H9 (cell line): ENCODE data around the gene MIER1. TPM values are rescaled to one million over a fixed set of nuclear protein-coding genes. Genes with fewer than 3 reads are reported as not detected.

Experiments
- DNase-seq: peaks from one replicate; pipeline ENCODE4 v3.0.0-alpha.2; 2017
- H2AFZ ChIP-seq: one replicate; pipeline ENCODE4 v1.6.1; 2013; ENCODE audit warnings: mild to moderate bottlenecking, low read length, control low read depth, moderate library complexity
- H2AK5ac ChIP-seq: 2 replicates; pipeline ENCODE4 v1.6.1; 2013; ENCODE audit warnings: low read length, control low read depth, mixed read lengths; ENCODE audit not compliant: insufficient read length
- H2BK120ac ChIP-seq: one replicate; pipeline ENCODE4 v1.6.1; 2013; ENCODE audit warnings: low read depth, mild to moderate bottlenecking, low read length, control low read depth, inconsistent platforms; ENCODE audit not compliant: poor library complexity, severe bottlenecking
- H2BK12ac ChIP-seq: 2 replicates; pipeline ENCODE4 v1.6.1; 2013; ENCODE audit warnings: low read length, control low read depth, mixed read lengths, low read depth; ENCODE audit not compliant: insufficient read length
- H2BK15ac ChIP-seq: 2 replicates; pipeline ENCODE4 v1.6.1; 2013; ENCODE audit warnings: low read depth, low read length, control low read depth
- H2BK20ac ChIP-seq: one replicate; pipeline ENCODE4 v1.6.1; 2013; ENCODE audit warnings: low read depth, mild to moderate bottlenecking, low read length, control low read depth, inconsistent platforms; ENCODE audit not compliant: poor library complexity, severe bottlenecking
- H2BK5ac ChIP-seq: 2 replicates; pipeline ENCODE4 v1.6.1; 2013; ENCODE audit warnings: low read length, control low read depth, mixed read lengths; ENCODE audit not compliant: insufficient read length
- H3K14ac ChIP-seq: 2 replicates; pipeline ENCODE4 v1.6.1; 2013; ENCODE audit warnings: low read length, control low read depth; ENCODE audit not compliant: insufficient read depth
- H3K18ac ChIP-seq: 2 replicates; pipeline ENCODE4 v1.6.1; 2013; ENCODE audit warnings: low read depth, mild to moderate bottlenecking, mixed read lengths, low read length, control low read depth; ENCODE audit not compliant: insufficient read length
- H3K23ac ChIP-seq: 2 replicates; pipeline ENCODE4 v1.6.1; 2013; ENCODE audit warnings: low read length, control low read depth, mixed read lengths, low read depth; ENCODE audit not compliant: insufficient read length
- H3K23me2 ChIP-seq: 2 replicates; pipeline ENCODE4 v1.6.1; 2013; ENCODE audit warnings: low read depth, mild to moderate bottlenecking, mixed read lengths, low read length, control low read depth; ENCODE audit not compliant: insufficient read length, poor library complexity, severe bottlenecking
- H3K27ac ChIP-seq: 2 replicates; pipeline ENCODE4 v1.5.1; 2013; ENCODE audit warnings: low read length, control low read depth, mixed read lengths, low read depth; ENCODE audit not compliant: insufficient read length
- H3K27me3 ChIP-seq: 2 replicates; pipeline ENCODE4 v1.6.1; 2013; ENCODE audit warnings: low read length, control low read depth, inconsistent platforms; ENCODE audit not compliant: insufficient read depth
- H3K4ac ChIP-seq: 2 replicates; pipeline ENCODE4 v1.6.1; 2013; ENCODE audit warnings: low read depth, mild to moderate bottlenecking, control low read depth, inconsistent platforms, low read length, moderate library complexity
- H3K4me1 ChIP-seq: 2 replicates; pipeline ENCODE4 v1.6.1; 2013; ENCODE audit warnings: low read length, control low read depth, inconsistent platforms; ENCODE audit not compliant: insufficient read depth
- H3K4me2 ChIP-seq: 2 replicates; pipeline ENCODE4 v1.6.1; 2013; ENCODE audit warnings: low read length, control low read depth, mixed read lengths; ENCODE audit not compliant: insufficient read length, insufficient read depth
- H3K56ac ChIP-seq: 2 replicates; pipeline ENCODE4 v1.6.1; 2013; ENCODE audit warnings: low read depth, mild to moderate bottlenecking, mixed read lengths, low read length, control low read depth; ENCODE audit not compliant: insufficient read length
- H3K79me1 ChIP-seq: 2 replicates; pipeline ENCODE4 v1.6.1; 2013; ENCODE audit warnings: low read depth, mild to moderate bottlenecking, moderate library complexity, low read length, control low read depth, inconsistent platforms; ENCODE audit not compliant: insufficient read depth, poor library complexity, severe bottlenecking
- H3K79me2 ChIP-seq: 2 replicates; pipeline ENCODE4 v1.6.1; 2013; ENCODE audit warnings: low read length, control low read depth, inconsistent platforms; ENCODE audit not compliant: insufficient read depth
- H3K9ac ChIP-seq: 2 replicates; pipeline ENCODE4 v1.6.1; 2013; ENCODE audit warnings: low read length, control low read depth, mixed read lengths; ENCODE audit not compliant: insufficient read length; ENCODE audit errors: extremely low read depth
- H3K9me3 ChIP-seq: one replicate; pipeline ENCODE4 v1.6.1; 2013; ENCODE audit warnings: low read depth, low read length, inconsistent platforms; ENCODE audit not compliant: control insufficient read depth
- H3T11ph ChIP-seq: one replicate; pipeline ENCODE4 v1.6.1; 2013; ENCODE audit warnings: mild to moderate bottlenecking, low read length, control low read depth, inconsistent platforms
- H4K20me1 ChIP-seq: one replicate; pipeline ENCODE4 v1.6.1; 2013; ENCODE audit not compliant: control insufficient read depth, insufficient read length, insufficient read depth
- H4K5ac ChIP-seq: 2 replicates; pipeline ENCODE4 v1.6.1; 2013; ENCODE audit warnings: low read depth, mild to moderate bottlenecking, mixed read lengths, low read length, control low read depth; ENCODE audit not compliant: insufficient read length
- H4K8ac ChIP-seq: replicated peaks from 2 replicates; pipeline ENCODE4 v1.6.1; 2013; ENCODE audit warnings: low read length, control low read depth, mixed read lengths, low read depth; ENCODE audit not compliant: insufficient read length
- H4K91ac ChIP-seq: 2 replicates; pipeline ENCODE4 v1.6.1; 2013; ENCODE audit warnings: low read depth, mild to moderate bottlenecking, moderate library complexity, mixed read lengths, low read length, control low read depth; ENCODE audit not compliant: insufficient read length
- H3K27ac Mint-ChIP-seq, 3 experiments: 2 replicates in 2 of 3; 3 replicates in 1 of 3; pipeline ENCODE4 v1.8.0; 2020 to 2021; ENCODE audit warnings: mixed read lengths in 3 of 3, mild to moderate bottlenecking in 1 of 3, moderate library complexity in 1 of 3
- H3K27me3 Mint-ChIP-seq: 2 replicates; pipeline ENCODE4 v1.8.0; 2021; ENCODE audit warnings: low read depth, mild to moderate bottlenecking, moderate library complexity, mixed read lengths
- H3K36me3 Mint-ChIP-seq, 3 experiments: 2 replicates in 2 of 3; 3 replicates in 1 of 3; pipeline ENCODE4 v1.8.0; 2020 to 2021; ENCODE audit warnings: low read depth in 3 of 3, mixed read lengths in 3 of 3; ENCODE audit not compliant: insufficient read depth in 1 of 3
- H3K4me1 Mint-ChIP-seq, 2 experiments: 2 replicates each; pipeline ENCODE4 v1.8.0; 2020; ENCODE audit warnings: mixed read lengths in 2 of 2
- H3K4me3 Mint-ChIP-seq, 2 experiments: 2 replicates in 1 of 2; 3 replicates in 1 of 2; pipeline ENCODE4 v1.8.0; 2020 to 2021; ENCODE audit warnings: mild to moderate bottlenecking in 2 of 2, mixed read lengths in 2 of 2, moderate library complexity in 1 of 2
- H3K9me3 Mint-ChIP-seq, 2 experiments: 2 replicates in 1 of 2; 3 replicates in 1 of 2; pipeline ENCODE4 v1.8.0; 2020; ENCODE audit warnings: mild to moderate bottlenecking in 2 of 2, mixed read lengths in 2 of 2, moderate library complexity in 1 of 2
- WGBS: extraction: QIAGEN DNeasy Blood & Tissue Kit; methylation state at CpG from one replicate; pipeline ENCODE4 v1.1.7; 2013; ENCODE audit warnings: missing lambda C conversion rate, low lambda C conversion rate, mixed read lengths; ENCODE audit not compliant: insufficient read length; ENCODE audit errors: extremely low coverage; 5-methylcytosine and 5-hydroxymethylcytosine counted together
- total RNA-seq: library from RNA; stranded (reverse); gene quantifications from 2 replicates; pipeline ENCODE4 v1.2.1, GENCODE V29; 2021
- TF ChIP-seq, protein P1 (sequence below): fragments of 200-600 bp; sonication (generic); conservative IDR thresholded peaks from 3 replicates; pipeline ENCODE4 v1.8.0; 2021; ENCODE audit warnings: antibody characterized with exemption, mild to moderate bottlenecking

The MIER1 gene
- total RNA-seq, 1 experiment from 2014 or later, result 28.5 TPM

- no peak overlapping the region for H3K14ac ChIP-seq
- no peak overlapping the region for H2BK20ac ChIP-seq
- H3T11ph ChIP-seq, result no peak overlapping the region
These were observed 68.3 kb downstream of the MIER1 start for GRCh38 chr1:66993076-66993475.

More at GRCh38 chr1:66993076-66993475, 68.3 kb downstream of the MIER1 start:
- H3K27me3 Mint-ChIP-seq, result peaks cover 2% of the 10 kb centered on the region; the same call in 1 of the 2 replicates
- H3K36me3 Mint-ChIP-seq, result peaks cover 0 to 7% (median 0%) of the 10 kb centered on the region in 3 experiments; a peak in 2 of 7 replicates
- no peaks in the 10 kb centered on the region for H3K9me3 ChIP-seq
- H3K9ac ChIP-seq, result no peak overlapping the region
- H3K18ac ChIP-seq, result no peak overlapping the region
- no peaks in the 10 kb centered on the region for H3K9me3 Mint-ChIP-seq
- H2BK15ac ChIP-seq, result no peak overlapping the region
- DNase-seq, result no peak
- H2AFZ ChIP-seq, result no peak overlapping the region
- H3K4me1 ChIP-seq, result no peaks in the 10 kb centered on the region
- H4K91ac ChIP-seq, result no peak overlapping the region
- no peak overlapping the region for H3K56ac ChIP-seq
- no peak overlapping the region for H2BK12ac ChIP-seq
- no peak overlapping the region for H4K5ac ChIP-seq
- H2AK5ac ChIP-seq, result no peak overlapping the region
- no peak overlapping the region for H2BK5ac ChIP-seq
- H3K4ac ChIP-seq, result no peak overlapping the region
- H3K27me3 ChIP-seq, result no peaks in the 10 kb centered on the region
- H3K4me3 Mint-ChIP-seq, result no peak overlapping the region
- no peak overlapping the region for H2BK120ac ChIP-seq
- no peaks in the 10 kb centered on the region for H3K79me1 ChIP-seq
- no peak overlapping the region for H3K4me2 ChIP-seq
- no peak overlapping the region for H3K27ac Mint-ChIP-seq
- no peaks in the 10 kb centered on the region for H3K23me2 ChIP-seq
- H4K20me1 ChIP-seq, result no peaks in the 10 kb centered on the region
- no peak overlapping the region for H3K27ac ChIP-seq
- TF ChIP-seq, protein P1, sequence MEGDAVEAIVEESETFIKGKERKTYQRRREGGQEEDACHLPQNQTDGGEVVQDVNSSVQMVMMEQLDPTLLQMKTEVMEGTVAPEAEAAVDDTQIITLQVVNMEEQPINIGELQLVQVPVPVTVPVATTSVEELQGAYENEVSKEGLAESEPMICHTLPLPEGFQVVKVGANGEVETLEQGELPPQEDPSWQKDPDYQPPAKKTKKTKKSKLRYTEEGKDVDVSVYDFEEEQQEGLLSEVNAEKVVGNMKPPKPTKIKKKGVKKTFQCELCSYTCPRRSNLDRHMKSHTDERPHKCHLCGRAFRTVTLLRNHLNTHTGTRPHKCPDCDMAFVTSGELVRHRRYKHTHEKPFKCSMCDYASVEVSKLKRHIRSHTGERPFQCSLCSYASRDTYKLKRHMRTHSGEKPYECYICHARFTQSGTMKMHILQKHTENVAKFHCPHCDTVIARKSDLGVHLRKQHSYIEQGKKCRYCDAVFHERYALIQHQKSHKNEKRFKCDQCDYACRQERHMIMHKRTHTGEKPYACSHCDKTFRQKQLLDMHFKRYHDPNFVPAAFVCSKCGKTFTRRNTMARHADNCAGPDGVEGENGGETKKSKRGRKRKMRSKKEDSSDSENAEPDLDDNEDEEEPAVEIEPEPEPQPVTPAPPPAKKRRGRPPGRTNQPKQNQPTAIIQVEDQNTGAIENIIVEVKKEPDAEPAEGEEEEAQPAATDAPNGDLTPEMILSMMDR, result no peak
- no peak overlapping the region for H3K23ac ChIP-seq
- H3K79me2 ChIP-seq, result no peaks in the 10 kb centered on the region
- H3K4me1 Mint-ChIP-seq, result no peaks in the 10 kb centered on the region; a peak in 1 of 4 replicates
- H4K8ac ChIP-seq, result no peak overlapping the region
- no CpG with 5 or more reads among the region's 3 CpGs for WGBS
